PC-9 (cell line): ENCODE results near the gene CD300LB. TPM values are rescaled to one million over a fixed set of nuclear protein-coding genes. Genes with fewer than 3 reads are reported as not detected.

Experiments
- BruUV-seq: library from RNA; stranded (reverse); fragments of 400-500 nt; replicated peaks from 2 replicates; lab custom pipeline; 2021; lab: Mats Ljungman, UMichigan
- CTCF ChIA-PET: fragments of 300-600 bp; sonication (Branson Sonifier 250); formaldehyde crosslinking; loops from one replicate; lab custom pipeline; 2022; ENCODE audit warnings: antibody characterized with exemption; lab: Charles Lee
- POLR2A ChIA-PET: fragments of 300-600 bp; sonication (Branson Sonifier 250); formaldehyde crosslinking; loops from one replicate; lab custom pipeline; 2022; ENCODE audit warnings: antibody characterized with exemption; ENCODE audit not compliant: unreplicated experiment; lab: Charles Lee
- DNase-seq, 2 experiments: peaks; one replicate each; pipeline versions ENCODE4 v3.0.0 to v3.0.0-alpha.2; 2015 to 2022; ENCODE audit warnings: mixed read lengths in 1 of 2
- H2AFZ ChIP-seq: fragments of 200-600 bp; sonication (generic); 2 replicates; pipeline ENCODE4 v1.8.1; 2017; ENCODE audit warnings: antibody characterized with exemption
- H3F3A ChIP-seq: fragments of 200-600 bp; sonication (generic); 2 replicates; pipeline ENCODE4 v1.8.1; 2017; ENCODE audit warnings: antibody characterized with exemption, mild to moderate bottlenecking, low read depth; ENCODE audit not compliant: insufficient read depth
- H3K27ac ChIP-seq: fragments of 200-600 bp; sonication (generic); 2 replicates; pipeline ENCODE4 v1.6.1; 2016; ENCODE audit warnings: mixed run types
- H3K27me3 ChIP-seq: fragments of 200-600 bp; sonication (generic); 2 replicates; pipeline ENCODE4 v1.6.1; 2016; ENCODE audit warnings: low read depth, mixed run types; ENCODE audit not compliant: insufficient read depth
- H3K36me3 ChIP-seq: fragments of 200-600 bp; sonication (generic); 2 replicates; pipeline ENCODE4 v1.6.1; 2016; ENCODE audit warnings: low read depth, mixed run types
- H3K4me1 ChIP-seq: fragments of 200-600 bp; sonication (generic); replicated peaks from 2 replicates; pipeline ENCODE4 v1.6.1; 2016; ENCODE audit warnings: mixed run types; ENCODE audit not compliant: insufficient read depth
- H3K4me2 ChIP-seq: fragments of 200-600 bp; sonication (generic); 2 replicates; pipeline ENCODE4 v1.6.1; 2017; ENCODE audit warnings: mixed run types
- H3K4me3 ChIP-seq: fragments of 200-600 bp; sonication (generic); 2 replicates; pipeline ENCODE4 v1.6.1; 2016; ENCODE audit warnings: mixed run types
- H3K79me2 ChIP-seq: fragments of 200-600 bp; sonication (generic); 2 replicates; pipeline ENCODE4 v1.6.1; 2017; ENCODE audit warnings: low read depth, mixed run types
- H3K9me2 ChIP-seq: fragments of 200-600 bp; sonication (generic); 2 replicates; pipeline ENCODE4 v1.8.1; 2017; ENCODE audit warnings: mild to moderate bottlenecking; ENCODE audit not compliant: insufficient read depth
- H3K9me3 ChIP-seq: fragments of 200-600 bp; sonication (generic); 2 replicates; pipeline ENCODE4 v1.8.1; 2016; ENCODE audit warnings: low read depth; ENCODE audit not compliant: insufficient read depth
- H4K20me1 ChIP-seq: fragments of 200-600 bp; sonication (generic); 2 replicates; pipeline ENCODE4 v1.8.1; 2017; ENCODE audit not compliant: insufficient read depth
- CTCF ChIP-seq: fragments of 200-600 bp; sonication (generic); conservative IDR thresholded peaks from 2 replicates; pipeline ENCODE4 v1.6.1; 2017; ENCODE audit warnings: mixed run types, antibody characterized with exemption, mild to moderate bottlenecking, moderate library complexity
- EZH2 ChIP-seq: fragments of 200-600 bp; sonication (generic); IDR thresholded peaks from 2 replicates; pipeline ENCODE4 v1.8.0; 2017; ENCODE audit warnings: antibody characterized with exemption, low read depth
- intact Hi-C: fragments of 100-400 bp; cut with micrococcal nuclease; formaldehyde crosslinking; loops from one replicate; pipeline ENCODE4 v1.10.0; 2022; ENCODE audit not compliant: unreplicated experiment
- total RNA-seq: library from RNA; stranded (reverse); gene quantifications from 2 replicates; pipeline ENCODE4 v1.2.3, GENCODE V29; 2021

CD300LB gene
- total RNA-seq, 1 experiment from 2014 or later, result not detected

GRCh38 chr17:74485022-74485743 lies 46.1 kb downstream of the CD300LB start:
- peaks cover 75% of the 10 kb centered on the region for H3K27me3 ChIP-seq
- H2AFZ ChIP-seq, result no peak overlapping the region
- H4K20me1 ChIP-seq, result no peaks in the 10 kb centered on the region
- no peaks in the 10 kb centered on the region for H3K79me2 ChIP-seq
- H3K9me3 ChIP-seq, result no peaks in the 10 kb centered on the region
- TF ChIP-seq EZH2, result no peak
- no peak for TF ChIP-seq CTCF
- H3K4me3 ChIP-seq, result no peak overlapping the region
- H3K4me2 ChIP-seq, result no peak overlapping the region
- H3K36me3 ChIP-seq, result no peaks in the 10 kb centered on the region
- BruUV-seq, result no TSS peak
- CTCF ChIA-PET, result no interaction called here
- H3K27ac ChIP-seq, result no peak overlapping the region
- H3K4me1 ChIP-seq, result no peaks in the 10 kb centered on the region
- H3F3A ChIP-seq, result no peaks in the 10 kb centered on the region
- no peaks in the 10 kb centered on the region for H3K9me2 ChIP-seq
- POLR2A ChIA-PET, result interaction anchor here (0.6 to 0.7 kb wide), 2 partner anchors 81 to 1499 kb away, joined by 3 to 4 read pairs; no protein-coding TSS in a partner anchor
- no peak for DNase-seq
- intact Hi-C loops, result no loop called here

- CTCF ChIA-PET, result no interaction called here
- BruUV-seq, result no TSS peak
- H3K9me2 ChIP-seq, result no peaks in the 10 kb centered on the region
These were observed 47.2 kb downstream of the CD300LB start for GRCh38 chr17:74484066-74484465.

GRCh38 chr17:74481621-74482020 lies 49.7 kb downstream of the CD300LB start:
- H3K79me2 ChIP-seq, result no peaks in the 10 kb centered on the region
- POLR2A ChIA-PET, result no interaction called here
- CTCF ChIA-PET, result no interaction called here
- no peak overlapping the region for H3K4me2 ChIP-seq
- H3K27ac ChIP-seq, result no peak overlapping the region
- H3K27me3 ChIP-seq, result peaks cover 98% of the 10 kb centered on the region
- intact Hi-C loops, result no loop called here
- no TSS peak for BruUV-seq
- H4K20me1 ChIP-seq, result no peaks in the 10 kb centered on the region
- DNase-seq, result no peak
- H3K4me3 ChIP-seq, result no peak overlapping the region
- no peaks in the 10 kb centered on the region for H3K4me1 ChIP-seq
- H3K9me2 ChIP-seq, result no peaks in the 10 kb centered on the region
- H3K36me3 ChIP-seq, result no peaks in the 10 kb centered on the region
- TF ChIP-seq EZH2 (no peak), CTCF (no peak)
- no peak overlapping the region for H2AFZ ChIP-seq
- no peaks in the 10 kb centered on the region for H3F3A ChIP-seq
- H3K9me3 ChIP-seq, result no peaks in the 10 kb centered on the region

More at GRCh38 chr17:74484066-74484465, 47.2 kb downstream of the CD300LB start:
- Histone ChIP-seq H3K36me3 (no peaks in the 10 kb centered on the region), H3F3A (no peaks in the 10 kb centered on the region), H4K20me1 (no peaks in the 10 kb centered on the region), H2AFZ (no peak overlapping the region), H3K79me2 (no peaks in the 10 kb centered on the region), H3K4me2 (no peak overlapping the region), H3K9me3 (no peaks in the 10 kb centered on the region), H3K27me3 (peaks cover 83% of the 10 kb centered on the region), H3K27ac (no peak overlapping the region), H3K4me3 (no peak overlapping the region), H3K4me1 (no peaks in the 10 kb centered on the region)
- POLR2A ChIA-PET, result no interaction called here
- no peak for TF ChIP-seq CTCF
- TF ChIP-seq EZH2, result no peak
- intact Hi-C loops, result no loop called here
- DNase-seq, result no peak
